Measurements from ENCODE around the gene MARCKSL1.

DNA sequence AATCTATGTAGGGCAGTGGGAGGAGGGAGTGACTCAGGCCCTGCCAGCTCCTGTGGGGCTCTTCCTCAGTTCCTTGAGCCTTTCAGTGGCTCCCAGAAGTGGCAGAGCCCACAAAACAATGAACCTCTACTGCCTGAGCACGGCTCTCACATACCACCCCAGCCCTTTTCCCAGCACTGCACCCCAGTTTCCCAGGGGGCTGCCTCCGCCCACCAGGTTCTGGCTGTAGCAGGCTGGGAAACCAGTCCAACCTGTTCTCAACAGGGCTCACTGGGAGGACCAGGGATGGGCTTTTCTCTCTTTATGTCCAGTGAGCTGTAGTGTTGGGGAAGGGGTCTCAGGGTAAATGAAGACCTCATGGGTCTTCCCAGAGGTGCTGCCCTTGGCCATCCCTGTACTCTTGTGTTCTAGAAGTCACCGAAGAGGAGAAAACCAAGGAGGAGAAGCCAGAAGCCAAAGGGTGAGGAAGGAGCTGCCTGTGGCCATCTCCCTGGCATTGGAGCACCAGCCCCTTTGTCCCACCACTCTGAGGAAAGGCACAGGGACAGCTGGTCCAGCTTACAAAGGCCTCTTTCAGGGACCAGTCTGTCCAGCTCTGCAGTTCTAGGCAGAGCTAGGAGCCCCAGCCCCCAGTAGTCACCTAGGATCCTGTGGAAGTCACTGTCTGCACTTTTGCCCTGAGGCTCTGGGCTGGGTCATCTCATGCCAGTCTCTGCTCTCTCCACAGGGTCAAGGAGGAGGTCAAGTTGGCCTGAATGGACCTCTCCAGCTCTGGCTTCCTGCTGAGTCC lies 3.5 kb downstream of the MARCKSL1 start:
- TF ChIP-seq, protein P1, sequence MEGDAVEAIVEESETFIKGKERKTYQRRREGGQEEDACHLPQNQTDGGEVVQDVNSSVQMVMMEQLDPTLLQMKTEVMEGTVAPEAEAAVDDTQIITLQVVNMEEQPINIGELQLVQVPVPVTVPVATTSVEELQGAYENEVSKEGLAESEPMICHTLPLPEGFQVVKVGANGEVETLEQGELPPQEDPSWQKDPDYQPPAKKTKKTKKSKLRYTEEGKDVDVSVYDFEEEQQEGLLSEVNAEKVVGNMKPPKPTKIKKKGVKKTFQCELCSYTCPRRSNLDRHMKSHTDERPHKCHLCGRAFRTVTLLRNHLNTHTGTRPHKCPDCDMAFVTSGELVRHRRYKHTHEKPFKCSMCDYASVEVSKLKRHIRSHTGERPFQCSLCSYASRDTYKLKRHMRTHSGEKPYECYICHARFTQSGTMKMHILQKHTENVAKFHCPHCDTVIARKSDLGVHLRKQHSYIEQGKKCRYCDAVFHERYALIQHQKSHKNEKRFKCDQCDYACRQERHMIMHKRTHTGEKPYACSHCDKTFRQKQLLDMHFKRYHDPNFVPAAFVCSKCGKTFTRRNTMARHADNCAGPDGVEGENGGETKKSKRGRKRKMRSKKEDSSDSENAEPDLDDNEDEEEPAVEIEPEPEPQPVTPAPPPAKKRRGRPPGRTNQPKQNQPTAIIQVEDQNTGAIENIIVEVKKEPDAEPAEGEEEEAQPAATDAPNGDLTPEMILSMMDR (optimal IDR thresholded peaks at IDR 0.05 in 1 of 3, IDR thresholded peaks at IDR 0.05 in 1 of 3, conservative IDR thresholded peaks at IDR 0.05 in 1 of 3; ENCODE audit: extremely low read depth in 1 of 3, insufficient read depth in 2 of 3, low read length in 3 of 3), result no peak
- TF ChIP-seq EZH2 (IDR thresholded peaks at IDR 0.05; ENCODE audit: low read length), result no peak
